Fibroblast of lung (primary cell): ENCODE results near the gene CCDC30. TPM values are rescaled to one million over a fixed set of nuclear protein-coding genes. Genes with fewer than 3 reads are reported as not detected.
A peak's percentile ranks its signal among the peaks of the same experiment; 100 is the strongest.

Experiments used
- DNase-seq, 2 donors: peaks; one replicate each; pipeline versions ENCODE4 v3.0.0 to v3.0.0-alpha.2; 2010; ENCODE audit warnings: low read depth in 2 of 2
- H2AFZ ChIP-seq: 2 replicates; pipeline ENCODE4 v1.5.1; 2012; ENCODE audit warnings: low read length, control low read depth, inconsistent platforms
- H3K27ac ChIP-seq: 2 replicates; pipeline ENCODE4 v1.5.1; 2011; ENCODE audit warnings: low read length, control low read depth; ENCODE audit not compliant: insufficient read depth
- H3K27me3 ChIP-seq: 2 replicates; pipeline ENCODE4 v1.5.1; 2011; ENCODE audit warnings: mild to moderate bottlenecking, low read length; ENCODE audit not compliant: control insufficient read depth, insufficient read depth
- H3K36me3 ChIP-seq: 2 replicates; pipeline ENCODE4 v1.5.1; 2011; ENCODE audit warnings: low read length; ENCODE audit not compliant: control insufficient read depth, insufficient read depth
- H3K4me1 ChIP-seq: 2 replicates; pipeline ENCODE4 v1.5.1; 2011; ENCODE audit warnings: low read length; ENCODE audit not compliant: control insufficient read depth, insufficient read depth; ENCODE audit errors: extremely low read depth
- H3K4me2 ChIP-seq: 2 replicates; pipeline ENCODE4 v1.5.1; 2011; ENCODE audit warnings: low read length, control low read depth; ENCODE audit not compliant: insufficient read depth; ENCODE audit errors: extremely low read depth
- H3K4me3 ChIP-seq, 4 experiments: fragments of 200-600 bp in 1 of 4; sonication (generic) in 1 of 4; replicated peaks in 1 of 4; 2 replicates each; pipeline ENCODE4 v1.5.1; 2011 to 2016; ENCODE audit warnings: low read length in 4 of 4, low read depth in 3 of 4, mild to moderate bottlenecking in 3 of 4, control low read depth in 2 of 4, inconsistent platforms in 1 of 4, mixed read lengths in 1 of 4; ENCODE audit not compliant: insufficient read depth in 1 of 4; ENCODE audit errors: control extremely low read depth in 1 of 4
- H3K79me2 ChIP-seq: 2 replicates; pipeline ENCODE4 v1.5.1; 2012; ENCODE audit warnings: mild to moderate bottlenecking, low read length, inconsistent platforms; ENCODE audit not compliant: control insufficient read depth, insufficient read depth
- H3K9ac ChIP-seq: 2 replicates; pipeline ENCODE4 v1.5.1; 2011; ENCODE audit warnings: mild to moderate bottlenecking, low read length, control low read depth; ENCODE audit not compliant: insufficient read depth
- H3K9me3 ChIP-seq: 2 replicates; pipeline ENCODE4 v1.5.1; 2012; ENCODE audit warnings: low read depth, low read length; ENCODE audit not compliant: control insufficient read depth, insufficient read depth
- H4K20me1 ChIP-seq: 2 replicates; pipeline ENCODE4 v1.5.1; 2011; ENCODE audit warnings: low read length; ENCODE audit not compliant: control insufficient read depth, insufficient read depth; ENCODE audit errors: extremely low read depth
- CTCF ChIP-seq, 2 donors: IDR thresholded peaks in 1 of 2; conservative IDR thresholded peaks in 1 of 2; 1 replicate in 1 of 2; 2 replicates in 1 of 2; pipeline ENCODE4 v1.5.1; 2011 to 2012; ENCODE audit warnings: low read length in 2 of 2, control low read depth in 1 of 2, inconsistent platforms in 1 of 2, low read depth in 1 of 2, mild to moderate bottlenecking in 1 of 2
- EZH2 ChIP-seq: IDR thresholded peaks from 2 replicates; pipeline ENCODE4 v1.5.1; 2012; ENCODE audit warnings: low read length, control low read depth, mild to moderate bottlenecking; ENCODE audit errors: missing control alignments
- polyA plus RNA-seq, 2 donors: library from polyadenylated mRNA; depleted of rRNA in 1 of 2; stranded (reverse) in 1 of 2; unstranded in 1 of 2; fragments of >200 nt; gene quantifications; 2 replicates each; pipeline ENCODE4 v1.2.1, GENCODE V29; 2011 to 2012; ENCODE audit warnings: missing spikeins in 1 of 2
- total RNA-seq: library from RNA; depleted of rRNA; stranded (reverse); fragments of >200 nt; gene quantifications from 2 replicates; pipeline ENCODE4 v1.2.1, GENCODE V29; 2014

CCDC30 gene
- total and polyA plus RNA-seq, 2 donors (not counting 1 experiment from before 2014, with no cell fraction given), result 0.56 to 1.3 TPM

- peaks cover 2% of the 10 kb centered on the region for H3K4me1 ChIP-seq
- no peak overlapping the region for H3K27ac ChIP-seq
- no peaks in the 10 kb centered on the region for H3K9me3 ChIP-seq
- H3K27me3 ChIP-seq, result no peaks in the 10 kb centered on the region
- no peak overlapping the region for H3K9ac ChIP-seq
- TF ChIP-seq EZH2, result no peak
- no peak for TF ChIP-seq CTCF (conservative IDR thresholded peaks at IDR 0.05 in 1 of 2, IDR thresholded peaks at IDR 0.05 in 1 of 2; ENCODE audit: low read depth in 1 of 2, low read length in 2 of 2)
- H3K36me3 ChIP-seq, result no peaks in the 10 kb centered on the region
- H3K4me3 ChIP-seq, result no peak overlapping the region
- H4K20me1 ChIP-seq, result no peaks in the 10 kb centered on the region
- H2AFZ ChIP-seq, result no peak overlapping the region
- no peak overlapping the region for H3K4me2 ChIP-seq
- DNase-seq, result no peak
- H3K79me2 ChIP-seq, result no peaks in the 10 kb centered on the region
Measured at GRCh38 chr1:42418516-42418915, 44.6 kb upstream of the CCDC30 start.

DNA sequence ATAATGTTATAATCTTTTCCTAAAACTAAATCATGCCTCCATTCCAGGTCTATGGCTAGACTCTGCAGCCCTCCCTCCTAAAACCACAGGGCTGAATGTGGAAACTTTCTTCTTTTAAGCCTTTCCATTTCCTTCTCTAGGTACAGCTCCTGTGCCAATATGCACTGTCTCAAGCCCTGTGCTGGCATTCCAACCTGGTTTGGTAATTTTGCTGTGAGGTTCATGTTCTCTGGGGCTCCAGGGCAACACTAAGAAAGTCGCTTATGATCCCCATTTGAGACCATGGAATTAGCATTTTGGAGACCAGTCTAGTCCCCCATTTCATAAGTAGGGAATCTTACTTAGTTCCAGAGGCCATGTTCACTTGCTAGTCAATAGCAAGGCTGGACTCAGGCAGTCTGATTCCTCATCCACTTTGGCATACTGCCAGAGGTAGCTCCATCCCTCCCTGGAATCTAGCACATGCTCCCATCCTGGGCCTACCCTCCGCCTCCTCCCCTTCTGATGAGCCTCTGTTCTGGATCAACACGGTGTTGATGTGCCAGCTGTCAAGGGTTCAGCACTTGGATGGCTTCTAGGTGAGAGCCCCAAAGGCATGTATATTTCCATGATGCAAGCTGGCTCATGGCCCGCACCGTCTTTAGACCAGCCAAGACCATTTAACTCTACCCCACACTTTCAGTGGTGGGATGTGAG, 43.8 kb upstream of the CCDC30 start:
- DNase-seq, result peak in 1 of 2 donors; percentile 16
- H3K27me3 ChIP-seq, result no peaks in the 10 kb centered on the region

GRCh38 chr1:42420121-42420520, 43.0 kb upstream of the CCDC30 start:
- Histone ChIP-seq H4K20me1 (no peaks in the 10 kb centered on the region), H2AFZ (no peak overlapping the region), H3K36me3 (no peaks in the 10 kb centered on the region), H3K4me3 (no peak overlapping the region), H3K9ac (no peak overlapping the region), H3K9me3 (no peaks in the 10 kb centered on the region), H3K79me2 (no peaks in the 10 kb centered on the region), H3K27me3 (no peaks in the 10 kb centered on the region), H3K4me1 (peaks cover 2% of the 10 kb centered on the region), H3K27ac (no peak overlapping the region), H3K4me2 (no peak overlapping the region)
- DNase-seq, result peak in 1 of 2 donors; percentile 29
- no peak for TF ChIP-seq EZH2
- no peak for TF ChIP-seq CTCF (conservative IDR thresholded peaks at IDR 0.05 in 1 of 2, IDR thresholded peaks at IDR 0.05 in 1 of 2; ENCODE audit: low read depth in 1 of 2, low read length in 2 of 2)

More for the DNA sequence above, 43.8 kb upstream of the CCDC30 start:
- no peak overlapping the region for H3K4me2 ChIP-seq
- no peak overlapping the region for H3K27ac ChIP-seq
- no peak overlapping the region for H3K9ac ChIP-seq
- TF ChIP-seq EZH2 (no peak), CTCF (conservative IDR thresholded peaks at IDR 0.05 in 1 of 2, IDR thresholded peaks at IDR 0.05 in 1 of 2; ENCODE audit: low read depth in 1 of 2, low read length in 2 of 2) (no peak)
- H3K9me3 ChIP-seq, result no peaks in the 10 kb centered on the region
- no peaks in the 10 kb centered on the region for H3K36me3 ChIP-seq
- H3K79me2 ChIP-seq, result no peaks in the 10 kb centered on the region
- no peak overlapping the region for H3K4me3 ChIP-seq
- H2AFZ ChIP-seq, result no peak overlapping the region
- peaks cover 2% of the 10 kb centered on the region for H3K4me1 ChIP-seq
- no peaks in the 10 kb centered on the region for H4K20me1 ChIP-seq
